Tongue (tissue), 2 donors: ENCODE results near the gene CYFIP2. TPM values are rescaled to one million over a fixed set of nuclear protein-coding genes. Genes with fewer than 3 reads are reported as not detected.
A peak's percentile ranks its signal among the peaks of the same experiment; 100 is the strongest.
"Not testable (repeated sequence)": the region's sequence is repeated elsewhere in the genome, so short reads cannot be mapped to it uniquely, and the experiment has no call there.

Source experiments
- DNase-seq: peaks from one replicate; pipeline ENCODE4 v3.0.0-alpha.2; 2015
- total RNA-seq: library from RNA; depleted of rRNA; stranded (reverse); fragments of >200 nt; gene quantifications from one replicate; pipeline ENCODE4 v1.2.3, GENCODE V29; 2014

The CYFIP2 gene
- total RNA-seq = 5.4 TPM

GRCh38 chr5:157265714-157266285 is at the start of gene CYFIP2:
CYFIP2 (plus strand) TSS chr5:157266123; CDS start chr5:157285362, 19,239 bp downstream.
- DNase-seq = peak; percentile 75

GRCh38 chr5:157216391-157217142 is 49.4 kb upstream of the CYFIP2 start:
- DNase-seq = no peak

GRCh38 chr5:157217289-157218024 is 48.5 kb upstream of the CYFIP2 start:
- DNase-seq = no peak

GRCh38 chr5:157219491-157220271 is 46.2 kb upstream of the CYFIP2 start:
- DNase-seq = no peak

- DNase-seq = no peak
These were observed 44.0 kb upstream of the CYFIP2 start for GRCh38 chr5:157221959-157222358.

GRCh38 chr5:157222506-157223230 is 43.3 kb upstream of the CYFIP2 start:
- DNase-seq = no peak

- DNase-seq = no peak
These were observed 40.2 kb upstream of the CYFIP2 start for GRCh38 chr5:157225469-157226422.

- DNase-seq = no peak
These were observed 35.3 kb upstream of the CYFIP2 start for GRCh38 chr5:157230610-157231009.

- no peak for DNase-seq
These were observed 33.2 kb upstream of the CYFIP2 start for GRCh38 chr5:157232706-157233105.

GRCh38 chr5:157233515-157233914 is 32.4 kb upstream of the CYFIP2 start:
- no peak for DNase-seq

- DNase-seq = no peak
These were observed 29.5 kb upstream of the CYFIP2 start for GRCh38 chr5:157236423-157236822.

GRCh38 chr5:157241483-157241882 is 24.4 kb upstream of the CYFIP2 start:
- no peak for DNase-seq

- DNase-seq = not testable (repeated sequence)
These were observed 21.2 kb upstream of the CYFIP2 start for GRCh38 chr5:157244704-157245103.

- DNase-seq = no peak
These were observed 20.4 kb upstream of the CYFIP2 start for GRCh38 chr5:157245476-157245875.

- no peak for DNase-seq
These were observed 20.0 kb upstream of the CYFIP2 start for GRCh38 chr5:157245886-157246285.

GRCh38 chr5:157247267-157247666 is 18.7 kb upstream of the CYFIP2 start:
- no peak for DNase-seq

- no peak for DNase-seq
These were observed 17.0 kb upstream of the CYFIP2 start for GRCh38 chr5:157248821-157249470.

- no peak for DNase-seq
These were observed 13.0 kb upstream of the CYFIP2 start for GRCh38 chr5:157252711-157253465.

GRCh38 chr5:157253547-157253946 is 12.4 kb upstream of the CYFIP2 start:
- DNase-seq = peak; percentile 58
